ENCODE data around the gene MPPED2. TPM values are rescaled to one million over a fixed set of nuclear protein-coding genes. Genes with fewer than 3 reads are reported as not detected.

The MPPED2 gene
- total and polyA plus RNA-seq, 2 donors (not counting 3 experiments of a cell fraction or from before 2014, with no cell fraction given), result not detected

- Histone ChIP-seq H3K9me3 (replicated peaks; ENCODE audit: control insufficient read depth, insufficient read depth, low read length) (no peaks in the 10 kb centered on the region), H3K9ac (replicated peaks; ENCODE audit: extremely low read depth, insufficient read depth, low read length) (no peak overlapping the region), H2AFZ (ENCODE audit: low read depth, low read length) (no peak overlapping the region), H3K27me3 (ENCODE audit: control insufficient read depth in 2 of 2, insufficient read depth in 2 of 2, low read length in 2 of 2) (no peaks in the 10 kb centered on the region), H3K27ac (ENCODE audit: insufficient read depth, low read depth, low read length) (no peak overlapping the region), H3K4me3 (replicated peaks in 1 of 3; ENCODE audit: insufficient read depth in 1 of 3, low read depth in 1 of 3, low read length in 3 of 3) (no peak overlapping the region), H3K36me3 (ENCODE audit: control insufficient read depth in 2 of 2, extremely low read depth in 1 of 2, insufficient read depth in 2 of 2, low read length in 2 of 2) (no peaks in the 10 kb centered on the region), H4K20me1 (replicated peaks; ENCODE audit: control insufficient read depth, extremely low read depth, insufficient read depth, low read length) (no peaks in the 10 kb centered on the region), H3K4me1 (ENCODE audit: control insufficient read depth, extremely low read depth, insufficient read depth, low read length) (no peaks in the 10 kb centered on the region), H3K79me2 (ENCODE audit: control insufficient read depth, insufficient read depth, low read length) (no peaks in the 10 kb centered on the region), H3K9me1 (replicated peaks; ENCODE audit: control insufficient read depth, extremely low read depth, insufficient read depth, low read length) (no peaks in the 10 kb centered on the region), H3K4me2 (ENCODE audit: insufficient read depth, low read length) (no peak overlapping the region)
- TF ChIP-seq POLR2AphosphoS5 (IDR thresholded peaks at IDR 0.05; ENCODE audit: insufficient read depth, low read depth, low read length) (no peak), MYC (IDR thresholded peaks at IDR 0.05; ENCODE audit: low read depth, low read length) (no peak), MAX (IDR thresholded peaks at IDR 0.05; ENCODE audit: insufficient read depth, insufficient read length) (no peak), GATA2 (IDR thresholded peaks at IDR 0.05; ENCODE audit: insufficient read depth, insufficient read length, low read depth, low read length) (no peak), POLR2A (IDR thresholded peaks at IDR 0.05; ENCODE audit: low read depth, low read length) (no peak), JUN (IDR thresholded peaks at IDR 0.05; ENCODE audit: borderline replicate concordance, insufficient read depth, insufficient read length, low read depth) (no peak), CTCF (IDR thresholded peaks at IDR 0.05; ENCODE audit: extremely low read depth in 1 of 2, insufficient read depth in 1 of 2, low read depth in 1 of 2, low read length in 2 of 2) (no peak), EZH2 (IDR thresholded peaks at IDR 0.05; ENCODE audit: borderline replicate concordance, low read depth, low read length, severe bottlenecking) (no peak), FOS (IDR thresholded peaks at IDR 0.05; ENCODE audit: borderline replicate concordance, insufficient read depth, low read length) (no peak)
- ChIA-PET CTCF (no interaction called here), POLR2A (no interaction called here)
- BruUV-seq (replicated peaks), result no TSS peak
- intact Hi-C loops (cut with micrococcal nuclease) (no loop called here), dilution Hi-C loops (cut with MboI; ENCODE audit: extremely low pct_ligation_motif_present, low sequenced_read_pairs) (no loop called here)
- DNase-seq (ENCODE audit: low read depth, low spot score), result no peak
- FAIRE-seq, result no peak
Measured at GRCh38 chr11:30550022-30550542, 36.1 kb downstream of the MPPED2 start.
